ENCODE measurements around the gene ALDH1A1. TPM values are rescaled to one million over a fixed set of nuclear protein-coding genes. Genes with fewer than 3 reads are reported as not detected.

The ALDH1A1 gene
- total RNA-seq, 4 donors from 2014 or later: 86.4 to 247 (median 156) TPM

DNA sequence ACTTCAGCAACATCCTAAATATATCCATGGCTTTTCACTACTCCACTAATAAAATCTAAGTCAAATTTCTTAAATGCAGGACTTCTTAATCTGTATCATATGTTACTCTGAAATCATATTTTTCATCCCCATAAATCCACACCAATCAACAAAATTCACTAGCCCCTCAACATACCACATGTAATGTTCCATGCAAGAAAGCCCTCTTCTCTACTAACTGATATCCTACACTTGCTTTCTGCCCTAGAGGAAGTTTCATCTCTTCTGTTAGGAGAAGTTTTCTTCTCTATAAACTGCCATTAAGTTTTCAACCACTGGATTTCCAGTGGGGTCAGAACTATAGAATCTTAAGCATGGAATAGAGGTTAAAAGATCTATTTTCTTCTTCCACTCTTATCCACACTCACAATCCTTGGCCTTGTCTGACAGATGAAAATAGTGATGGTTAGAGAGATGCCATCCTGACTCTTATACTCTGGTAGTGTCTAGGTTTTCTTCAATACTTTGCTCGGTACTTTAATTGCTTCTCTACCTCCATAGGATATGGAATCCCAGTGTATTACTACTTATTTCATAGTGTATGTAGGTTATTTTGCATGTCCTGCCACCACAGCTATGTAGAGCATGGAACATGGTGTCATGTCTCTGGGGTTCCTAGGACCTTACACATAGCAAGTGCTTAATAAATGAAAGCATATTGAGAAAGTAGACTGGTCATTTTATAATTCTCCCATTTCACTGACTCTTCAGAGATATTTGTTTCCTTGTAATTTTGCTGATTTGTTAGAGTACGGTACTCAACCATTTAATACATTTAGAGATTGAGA is 48.4 kb downstream of the ALDH1A1 start:
- peaks cover 0 to 45% (median 0%) of the 10 kb centered on the region in 3 donors for H3K36me3 ChIP-seq
- peaks cover 0 to 15% (median 0%) of the 10 kb centered on the region in 4 donors for H3K4me1 ChIP-seq
- H3K27ac ChIP-seq: no peak overlapping the region
- no peaks in the 10 kb centered on the region for H3K27me3 ChIP-seq
- WGBS, 2 donors: 47 to 74% methylated on average over 2 of the region's 2 CpGs
- TF ChIP-seq CTCF (IDR thresholded peaks at IDR 0.05): no peak
- TF ChIP-seq EP300 (IDR thresholded peaks at IDR 0.05): no peak
- H3K9me3 ChIP-seq: no peaks in the 10 kb centered on the region
- no peak overlapping the region for H3K4me3 ChIP-seq
- DNase-seq (ENCODE audit: low spot score in 2 of 2): no peak

DNA sequence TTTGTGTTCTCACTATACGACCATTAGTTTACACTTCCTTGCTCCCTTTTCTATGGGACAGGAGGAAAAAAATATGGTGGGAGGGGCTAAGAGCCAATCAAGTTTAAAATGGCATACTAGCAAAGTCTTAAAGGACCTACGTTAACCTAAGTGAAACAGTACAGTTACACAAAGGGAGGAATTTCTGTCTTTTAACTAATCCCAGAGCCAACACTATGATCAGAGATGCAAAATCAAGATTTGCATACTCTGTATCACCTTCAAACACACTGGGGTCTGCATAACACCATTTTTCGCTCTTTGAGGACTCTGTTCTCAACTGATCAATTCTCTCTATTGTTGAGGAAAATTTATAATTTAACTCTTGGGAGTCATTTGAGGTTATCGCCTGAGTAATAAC is 49.8 kb downstream of the ALDH1A1 start:
- H3K4me3 ChIP-seq: no peak overlapping the region
- no peak overlapping the region for H3K27ac ChIP-seq
- no peaks in the 10 kb centered on the region for H3K27me3 ChIP-seq
- 92 to 95% methylated on average over 4 of the region's 4 CpGs for WGBS, 2 donors
- H3K9me3 ChIP-seq: no peaks in the 10 kb centered on the region
- H3K36me3 ChIP-seq: peaks cover 0 to 37% (median 0%) of the 10 kb centered on the region in 3 donors
- no peak for DNase-seq (ENCODE audit: low spot score in 2 of 2)
- H3K4me1 ChIP-seq: peaks cover 0 to 15% (median 0%) of the 10 kb centered on the region in 4 donors
- TF ChIP-seq CTCF (IDR thresholded peaks at IDR 0.05) (no peak), POLR2A (IDR thresholded peaks at IDR 0.05) (no peak), EP300 (IDR thresholded peaks at IDR 0.05) (no peak)

DNA sequence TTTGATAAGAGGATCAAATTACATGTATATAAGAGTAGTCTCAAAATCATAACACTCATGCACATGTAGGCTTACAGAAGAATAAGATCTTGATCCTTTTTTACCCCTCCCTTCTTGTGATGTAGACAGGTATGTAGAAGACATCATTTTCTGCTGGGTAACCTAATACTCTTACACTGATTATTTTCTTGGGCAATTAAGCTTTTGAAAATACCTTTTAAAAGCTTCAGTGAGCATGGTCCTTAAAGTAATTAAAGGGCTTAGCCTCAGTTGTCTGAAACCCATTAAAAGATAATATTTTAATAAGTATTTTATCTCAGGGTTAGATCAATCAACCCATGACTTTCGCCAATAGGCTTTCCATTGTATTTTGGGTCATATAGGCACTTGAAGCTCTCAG is 50.6 kb downstream of the ALDH1A1 start:
- no peaks in the 10 kb centered on the region for H3K9me3 ChIP-seq
- H3K27ac ChIP-seq: no peak overlapping the region
- WGBS, 2 donors: 100% methylated on average over 1 of the region's 1 CpG
- no peak for DNase-seq (ENCODE audit: low spot score in 2 of 2)
- TF ChIP-seq EP300 (IDR thresholded peaks at IDR 0.05) (no peak), CTCF (IDR thresholded peaks at IDR 0.05) (no peak), POLR2A (IDR thresholded peaks at IDR 0.05) (no peak)
- no peak overlapping the region for H3K4me3 ChIP-seq
- H3K27me3 ChIP-seq: no peaks in the 10 kb centered on the region
- peaks cover 0 to 8% (median 0%) of the 10 kb centered on the region in 4 donors for H3K4me1 ChIP-seq
- peaks cover 0 to 37% (median 0%) of the 10 kb centered on the region in 3 donors for H3K36me3 ChIP-seq

DNA sequence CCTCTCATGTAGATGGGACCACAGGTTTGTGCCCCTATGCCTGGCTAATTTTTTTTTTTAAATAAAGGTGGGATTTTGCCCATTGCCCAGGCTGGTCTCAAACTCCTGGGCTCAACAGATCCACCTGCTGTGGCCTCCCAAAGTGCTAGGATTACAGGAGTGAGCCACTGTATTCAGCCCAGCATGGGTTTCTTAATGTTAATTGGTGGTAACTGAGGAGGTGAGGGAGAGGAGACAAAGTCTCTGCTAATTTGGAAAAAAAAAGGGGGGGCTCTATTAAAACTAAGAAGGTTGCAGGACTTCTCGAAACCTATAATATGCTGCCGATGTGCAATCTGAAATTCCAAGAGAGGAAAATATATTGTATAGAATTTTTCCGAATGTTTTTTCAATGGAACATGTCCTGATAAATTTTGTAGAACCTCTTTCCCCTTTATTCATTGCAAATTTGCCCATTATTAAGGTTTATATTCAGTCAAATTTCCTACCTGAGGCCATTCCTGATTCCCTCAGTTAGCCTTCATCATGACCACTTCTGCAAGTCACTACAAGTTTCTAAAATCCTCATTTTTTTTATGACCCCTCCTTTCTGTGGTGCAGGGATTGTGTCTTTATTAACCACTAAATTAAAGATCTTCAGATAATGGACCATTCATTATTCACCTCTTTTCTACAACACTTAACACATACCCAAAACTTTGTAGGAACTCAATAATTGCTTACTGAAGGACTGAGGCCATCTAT is 52.9 kb downstream of the ALDH1A1 start:
- Histone ChIP-seq H3K27ac (no peak overlapping the region), H3K27me3 (no peaks in the 10 kb centered on the region), H3K4me3 (no peak overlapping the region), H3K4me1 (no peaks in the 10 kb centered on the region), H3K9me3 (no peaks in the 10 kb centered on the region), H3K36me3 (peaks cover 0 to 37% (median 0%) of the 10 kb centered on the region in 3 donors)
- TF ChIP-seq CTCF (IDR thresholded peaks at IDR 0.05) (no peak), POLR2A (IDR thresholded peaks at IDR 0.05) (no peak)
- DNase-seq (ENCODE audit: low spot score in 2 of 2): no peak
- 94 to 96% methylated on average over 3 of the region's 3 CpGs for WGBS, 2 donors

Data from tibial nerve (tissue), 4 donors.